IMR-90 (cell line): ENCODE results near the gene BACE1-AS. TPM values are rescaled to one million over a fixed set of nuclear protein-coding genes. Genes with fewer than 3 reads are reported as not detected.

ENCODE experiments used
- ATAC-seq: fragments of 200-7000 bp; cut with Tn5 transposase; 2 replicates; pipeline ENCODE4 v1.9.1; 2020; ENCODE audit warnings: low read depth, mild to moderate bottlenecking, moderate library complexity
- BruUV-seq: library from RNA; stranded (reverse); fragments of 400-500 nt; replicated peaks from 2 replicates; lab custom pipeline; 2021; lab: Mats Ljungman, UMichigan
- CTCF ChIA-PET: fragments of 300-600 bp; formaldehyde crosslinking; extraction: SDS; loops from one replicate; lab custom pipeline; 2021; ENCODE audit warnings: antibody characterized with exemption; lab: Yijun Ruan, JAX
- POLR2A ChIA-PET: fragments of 300-600 bp; sonication (Branson Sonifier 250); formaldehyde crosslinking; loops from one replicate; lab custom pipeline; 2022; ENCODE audit warnings: antibody characterized with exemption; ENCODE audit not compliant: unreplicated experiment; lab: Charles Lee
- DNase-seq: peaks from one replicate; pipeline ENCODE4 v3.0.0; 2013
- H2AFZ ChIP-seq: replicated peaks from 2 replicates; pipeline ENCODE3; 2013; ENCODE audit warnings: low read length, mild to moderate bottlenecking; ENCODE audit not compliant: poor library complexity
- H2AK5ac ChIP-seq: 2 replicates; pipeline ENCODE4 v1.6.1; 2013; ENCODE audit warnings: low read depth, low read length, inconsistent platforms
- H2AK9ac ChIP-seq: replicated peaks from 2 replicates; pipeline ENCODE3; 2013; ENCODE audit warnings: mild to moderate bottlenecking, low read depth, low read length, moderate library complexity; ENCODE audit not compliant: poor library complexity
- H2BK120ac ChIP-seq: 2 replicates; pipeline ENCODE4 v1.6.1; 2013; ENCODE audit warnings: low read depth, low read length, inconsistent platforms
- H2BK15ac ChIP-seq: 3 replicates; pipeline ENCODE4 v1.6.1; 2013; ENCODE audit warnings: low read depth, low read length, inconsistent platforms
- H2BK20ac ChIP-seq: 2 replicates; pipeline ENCODE4 v1.6.1; 2013; ENCODE audit warnings: low read depth, mild to moderate bottlenecking, inconsistent platforms, low read length, moderate library complexity
- H2BK5ac ChIP-seq: 2 replicates; pipeline ENCODE4 v1.6.1; 2013; ENCODE audit warnings: mild to moderate bottlenecking, low read depth, low read length, inconsistent platforms; ENCODE audit not compliant: poor library complexity, severe bottlenecking
- H3K14ac ChIP-seq: replicated peaks from 2 replicates; pipeline ENCODE4 v1.6.1; 2013; ENCODE audit warnings: low read depth, low read length, inconsistent platforms
- H3K18ac ChIP-seq: 2 replicates; pipeline ENCODE4 v1.6.1; 2013; ENCODE audit warnings: low read depth, low read length, control low read depth
- H3K23ac ChIP-seq: 2 replicates; pipeline ENCODE4 v1.6.1; 2013; ENCODE audit warnings: low read depth, low read length, inconsistent platforms
- H3K27ac ChIP-seq: 2 replicates; pipeline ENCODE4 v1.5.1; 2013; ENCODE audit warnings: mild to moderate bottlenecking, control low read depth, low read length; ENCODE audit not compliant: insufficient read depth
- H3K27me3 ChIP-seq: 2 replicates; pipeline ENCODE4 v1.6.1; 2013; ENCODE audit warnings: low read length; ENCODE audit not compliant: control insufficient read depth, insufficient read depth
- H3K36me3 ChIP-seq: 2 replicates; pipeline ENCODE4 v1.6.1; 2013; ENCODE audit warnings: low read length, mixed read lengths; ENCODE audit not compliant: control insufficient read depth, insufficient read depth
- H3K4ac ChIP-seq: 2 replicates; pipeline ENCODE4 v1.6.1; 2013; ENCODE audit warnings: low read depth, low read length, inconsistent platforms
- H3K4me1 ChIP-seq: 2 replicates; pipeline ENCODE4 v1.6.1; 2013; ENCODE audit warnings: low read length, mixed read lengths; ENCODE audit not compliant: control insufficient read depth, insufficient read depth
- H3K4me2 ChIP-seq: 2 replicates; pipeline ENCODE4 v1.6.1; 2013; ENCODE audit warnings: low read depth, mild to moderate bottlenecking, control low read depth, low read length, moderate library complexity
- H3K4me3 ChIP-seq: 2 replicates; pipeline ENCODE4 v1.5.1; 2013; ENCODE audit warnings: low read depth, mild to moderate bottlenecking, control low read depth, low read length, moderate library complexity; ENCODE audit not compliant: insufficient read depth
- H3K56ac ChIP-seq: 2 replicates; pipeline ENCODE4 v1.6.1; 2013; ENCODE audit warnings: low read length, inconsistent platforms; ENCODE audit not compliant: insufficient read depth; ENCODE audit errors: extremely low read depth
- H3K79me1 ChIP-seq, 2 experiments: 2 replicates each; pipeline ENCODE4 v1.6.1; 2013; ENCODE audit warnings: low read length in 2 of 2, inconsistent platforms in 1 of 2, low read depth in 1 of 2
- H3K9ac ChIP-seq: 2 replicates; pipeline ENCODE4 v1.6.1; 2013; ENCODE audit warnings: low read depth, low read length, control low read depth
- H3K9me1 ChIP-seq: 2 replicates; pipeline ENCODE4 v1.6.1; 2013; ENCODE audit warnings: low read length, inconsistent platforms; ENCODE audit not compliant: insufficient read depth
- H3K9me3 ChIP-seq: 2 replicates; pipeline ENCODE4 v1.6.1; 2013; ENCODE audit warnings: low read length; ENCODE audit not compliant: control insufficient read depth, insufficient read depth
- H4K20me1 ChIP-seq: 2 replicates; pipeline ENCODE4 v1.6.1; 2013; ENCODE audit warnings: low read length, inconsistent platforms; ENCODE audit not compliant: insufficient read depth
- H4K5ac ChIP-seq: 2 replicates; pipeline ENCODE4 v1.6.1; 2013; ENCODE audit warnings: mild to moderate bottlenecking, low read depth, low read length, control low read depth
- H4K8ac ChIP-seq, 2 experiments: 2 replicates each; pipeline ENCODE4 v1.6.1; 2013; ENCODE audit warnings: low read depth in 2 of 2, low read length in 2 of 2, control low read depth in 1 of 2, inconsistent platforms in 1 of 2
- H4K91ac ChIP-seq: 2 replicates; pipeline ENCODE4 v1.6.1; 2013; ENCODE audit warnings: low read depth, low read length, inconsistent platforms; ENCODE audit not compliant: insufficient read depth
- CHD1 ChIP-seq: IDR thresholded peaks from 2 replicates; pipeline ENCODE4 v1.6.1; 2012; ENCODE audit warnings: low read depth, low read length, improper control_type of control experiment
- FOS ChIP-seq: fragments of 150-350 bp; IDR thresholded peaks from 2 replicates; pipeline ENCODE4 v1.6.1; 2016; ENCODE audit warnings: low read depth, low read length
- MXI1 ChIP-seq: IDR thresholded peaks from 2 replicates; pipeline ENCODE4 v1.6.1; 2012; ENCODE audit warnings: low read depth, mild to moderate bottlenecking, low read length, moderate library complexity, borderline replicate concordance
- RFX5 ChIP-seq: IDR thresholded peaks from 2 replicates; pipeline ENCODE4 v1.8.0; 2012; ENCODE audit warnings: low read depth, mild to moderate bottlenecking, low read length, moderate library complexity
- SMC3 ChIP-seq: fragments of 150-350 bp; IDR thresholded peaks from 2 replicates; pipeline ENCODE4 v1.6.1; 2016; ENCODE audit warnings: low read depth, mild to moderate bottlenecking, antibody characterized with exemption, low read length, moderate library complexity
- WGBS, 2 experiments: methylation state at CpG; one replicate each; pipeline versions ENCODE4 v1.1.5 to v1.1.7; 2013; ENCODE audit warnings: missing lambda C conversion rate in 2 of 2; ENCODE audit not compliant: insufficient read length in 1 of 2; ENCODE audit errors: extremely low coverage in 2 of 2; 5-methylcytosine and 5-hydroxymethylcytosine counted together
- dilution Hi-C: fragments of 300-500 bp; cut with HindIII; formaldehyde crosslinking; loops from one replicate; pipeline ENCODE4 v1.14.3; 2018; ENCODE audit warnings: low sequenced_read_pairs; ENCODE audit not compliant: unreplicated experiment
- in situ Hi-C: fragments of 300-500 bp; cut with MboI; formaldehyde crosslinking; loops from 3 replicates; pipeline ENCODE4 v1.14.3; 2019; ENCODE audit warnings: low sequenced_read_pairs, inconsistent platforms, mixed read lengths
- intact Hi-C: fragments of 100-400 bp; cut with micrococcal nuclease; formaldehyde crosslinking; loops from 2 replicates; pipeline ENCODE4 v1.10.0; 2022
- polyA plus RNA-seq, 3 experiments: library from polyadenylated mRNA; depleted of rRNA; stranded (reverse); fragments of >200 nt; gene quantifications; 2 replicates each; pipeline ENCODE4 v1.2.3, GENCODE V29; 2012; ENCODE audit warnings: low replicate concordance in 1 of 3
- total RNA-seq: library from RNA; depleted of rRNA; stranded (reverse); fragments of >200 nt; gene quantifications from 2 replicates; pipeline ENCODE4 v1.2.3, GENCODE V29; 2012
- TF ChIP-seq, protein P1 (sequence below): fragments of 150-350 bp; IDR thresholded peaks from 2 replicates; pipeline ENCODE4 v1.6.1; 2016; ENCODE audit warnings: low read depth, mild to moderate bottlenecking, low read length, moderate library complexity, borderline replicate concordance
- TF ChIP-seq, protein P2 (sequence below): conservative IDR thresholded peaks from 2 replicates; pipeline ENCODE4 v1.5.1; 2012; ENCODE audit warnings: mild to moderate bottlenecking, low read depth, low read length, improper control_type of control experiment

BACE1-AS gene
- total and polyA plus RNA-seq, 2 of the 4 experiments (the other 2 are of a cell fraction): 2.7 to 2.9 TPM

GRCh38 chr11:117335399-117335798 lies 44.3 kb downstream of the BACE1-AS start:
- H3K9ac ChIP-seq: no peak overlapping the region
- H3K27ac ChIP-seq: no peak overlapping the region
- H4K20me1 ChIP-seq: peaks cover 4% of the 10 kb centered on the region
- no peaks in the 10 kb centered on the region for H3K9me3 ChIP-seq
- no peak overlapping the region for H3K14ac ChIP-seq
- H3K79me1 ChIP-seq: peaks cover 21 to 42% of the 10 kb centered on the region in 2 experiments
- ATAC-seq: no peak
- H3K9me1 ChIP-seq: peaks cover 4% of the 10 kb centered on the region; the same call in 1 of the 2 replicates
- H2BK20ac ChIP-seq: no peak overlapping the region
- H2AK5ac ChIP-seq: no peak overlapping the region
- H4K5ac ChIP-seq: no peak overlapping the region
- no peak overlapping the region for H3K4me3 ChIP-seq
- H4K8ac ChIP-seq: no peak overlapping the region
- H3K4me2 ChIP-seq: no peak overlapping the region
- no TSS peak for BruUV-seq
- H3K27me3 ChIP-seq: no peaks in the 10 kb centered on the region
- CTCF ChIA-PET: no interaction called here
- no CpG with 5 or more reads among the region's 5 CpGs for WGBS, 2 experiments
- no peak for DNase-seq
- POLR2A ChIA-PET: interaction anchor here (0.6 kb wide), 2 partner anchors 20 to 25 kb away, joined by 5 to 6 read pairs; no protein-coding TSS in a partner anchor
- H3K56ac ChIP-seq: no peak overlapping the region
- H3K18ac ChIP-seq: no peak overlapping the region
- intact Hi-C loops: no loop called here
- H2BK15ac ChIP-seq: no peak overlapping the region
- H3K23ac ChIP-seq: no peak overlapping the region
- TF ChIP-seq, protein P1, sequence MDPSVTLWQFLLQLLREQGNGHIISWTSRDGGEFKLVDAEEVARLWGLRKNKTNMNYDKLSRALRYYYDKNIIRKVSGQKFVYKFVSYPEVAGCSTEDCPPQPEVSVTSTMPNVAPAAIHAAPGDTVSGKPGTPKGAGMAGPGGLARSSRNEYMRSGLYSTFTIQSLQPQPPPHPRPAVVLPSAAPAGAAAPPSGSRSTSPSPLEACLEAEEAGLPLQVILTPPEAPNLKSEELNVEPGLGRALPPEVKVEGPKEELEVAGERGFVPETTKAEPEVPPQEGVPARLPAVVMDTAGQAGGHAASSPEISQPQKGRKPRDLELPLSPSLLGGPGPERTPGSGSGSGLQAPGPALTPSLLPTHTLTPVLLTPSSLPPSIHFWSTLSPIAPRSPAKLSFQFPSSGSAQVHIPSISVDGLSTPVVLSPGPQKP: no peak
- TF ChIP-seq, protein P2, sequence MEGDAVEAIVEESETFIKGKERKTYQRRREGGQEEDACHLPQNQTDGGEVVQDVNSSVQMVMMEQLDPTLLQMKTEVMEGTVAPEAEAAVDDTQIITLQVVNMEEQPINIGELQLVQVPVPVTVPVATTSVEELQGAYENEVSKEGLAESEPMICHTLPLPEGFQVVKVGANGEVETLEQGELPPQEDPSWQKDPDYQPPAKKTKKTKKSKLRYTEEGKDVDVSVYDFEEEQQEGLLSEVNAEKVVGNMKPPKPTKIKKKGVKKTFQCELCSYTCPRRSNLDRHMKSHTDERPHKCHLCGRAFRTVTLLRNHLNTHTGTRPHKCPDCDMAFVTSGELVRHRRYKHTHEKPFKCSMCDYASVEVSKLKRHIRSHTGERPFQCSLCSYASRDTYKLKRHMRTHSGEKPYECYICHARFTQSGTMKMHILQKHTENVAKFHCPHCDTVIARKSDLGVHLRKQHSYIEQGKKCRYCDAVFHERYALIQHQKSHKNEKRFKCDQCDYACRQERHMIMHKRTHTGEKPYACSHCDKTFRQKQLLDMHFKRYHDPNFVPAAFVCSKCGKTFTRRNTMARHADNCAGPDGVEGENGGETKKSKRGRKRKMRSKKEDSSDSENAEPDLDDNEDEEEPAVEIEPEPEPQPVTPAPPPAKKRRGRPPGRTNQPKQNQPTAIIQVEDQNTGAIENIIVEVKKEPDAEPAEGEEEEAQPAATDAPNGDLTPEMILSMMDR: no peak
- TF ChIP-seq FOS (no peak), SMC3 (no peak), RFX5 (no peak), MXI1 (no peak), CHD1 (no peak)
- in situ Hi-C loops: no loop called here
- H2BK120ac ChIP-seq: no peak overlapping the region
- dilution Hi-C loops: no loop called here
- H3K4ac ChIP-seq: no peak overlapping the region
- H2AK9ac ChIP-seq: no peak overlapping the region
- H3K4me1 ChIP-seq: no peaks in the 10 kb centered on the region; the same call in 1 of the 2 replicates
- peaks cover 11% of the 10 kb centered on the region for H3K36me3 ChIP-seq
- H4K91ac ChIP-seq: no peak overlapping the region
- no peak overlapping the region for H2BK5ac ChIP-seq
- no peak overlapping the region for H2AFZ ChIP-seq
